ENCODE results near the gene DNAJB6.
A peak's percentile ranks its signal among the peaks of the same experiment; 100 is the strongest.

The DNAJB6 gene

GRCh38 chr7:157368955-157369354 lies 32.2 kb downstream of the DNAJB6 start:
- DNase-seq (ENCODE audit: low read depth in 2 of 2) = no peak

GRCh38 chr7:157370742-157371141 lies 33.9 kb downstream of the DNAJB6 start:
- DNase-seq (ENCODE audit: low read depth in 2 of 2) = no peak

GRCh38 chr7:157371296-157371695 lies 34.5 kb downstream of the DNAJB6 start:
- DNase-seq (ENCODE audit: low read depth in 2 of 2) = no peak

GRCh38 chr7:157372300-157373232 lies 35.8 kb downstream of the DNAJB6 start:
- no peak for DNase-seq (ENCODE audit: low read depth in 2 of 2)

GRCh38 chr7:157373493-157373892 lies 36.7 kb downstream of the DNAJB6 start:
- no peak for DNase-seq (ENCODE audit: low read depth in 2 of 2)

- DNase-seq (ENCODE audit: low read depth in 2 of 2) = no peak
Measured at GRCh38 chr7:157375410-157375809, 38.6 kb downstream of the DNAJB6 start.

GRCh38 chr7:157377436-157378124 lies 40.8 kb downstream of the DNAJB6 start:
- no peak for DNase-seq (ENCODE audit: low read depth in 2 of 2)

GRCh38 chr7:157378390-157378789 lies 41.6 kb downstream of the DNAJB6 start:
- DNase-seq (ENCODE audit: low read depth in 2 of 2) = no peak

GRCh38 chr7:157379493-157379892 lies 42.7 kb downstream of the DNAJB6 start:
- no peak for DNase-seq (ENCODE audit: low read depth in 2 of 2)

GRCh38 chr7:157380416-157380815 lies 43.6 kb downstream of the DNAJB6 start:
- DNase-seq (ENCODE audit: low read depth in 2 of 2) = no peak

- no peak for DNase-seq (ENCODE audit: low read depth in 2 of 2)
Measured at GRCh38 chr7:157383868-157384267, 47.1 kb downstream of the DNAJB6 start.

- no peak for DNase-seq (ENCODE audit: low read depth in 2 of 2)
Measured at GRCh38 chr7:157384301-157384700, 47.5 kb downstream of the DNAJB6 start.

- peak; percentile 73 for DNase-seq (ENCODE audit: low read depth in 2 of 2)
Measured at GRCh38 chr7:157386979-157387800, 50.4 kb downstream of the DNAJB6 start.

GRCh38 chr7:157388301-157388700 lies 51.5 kb downstream of the DNAJB6 start:
- no peak for DNase-seq (ENCODE audit: low read depth in 2 of 2)

- DNase-seq (ENCODE audit: low read depth in 2 of 2) = peak in 1 of 2 donors; percentile 18
Measured at GRCh38 chr7:157389951-157390730, 53.3 kb downstream of the DNAJB6 start.

- DNase-seq (ENCODE audit: low read depth in 2 of 2) = no peak
Measured at GRCh38 chr7:157391036-157391710, 54.4 kb downstream of the DNAJB6 start.

GRCh38 chr7:157392256-157393037 lies 55.6 kb downstream of the DNAJB6 start:
- no peak for DNase-seq (ENCODE audit: low read depth in 2 of 2)

- no peak for DNase-seq (ENCODE audit: low read depth in 2 of 2)
Measured at GRCh38 chr7:157394246-157395191, 57.7 kb downstream of the DNAJB6 start.

GRCh38 chr7:157395206-157395605 lies 58.4 kb downstream of the DNAJB6 start:
- no peak for DNase-seq (ENCODE audit: low read depth in 2 of 2)

Data from stimulated activated CD8-positive, alpha-beta memory T cell treated with anti-CD3 and anti-CD28 coated beads, Interleukin-15, amount 100 ng/mL, for 48 hours (primary cell).